ENCODE results near the gene ACSF3.
"Not testable (repeated sequence)": the region's sequence is repeated elsewhere in the genome, so short reads cannot be mapped to it uniquely, and the experiment has no call there.

ACSF3 gene

DNA sequence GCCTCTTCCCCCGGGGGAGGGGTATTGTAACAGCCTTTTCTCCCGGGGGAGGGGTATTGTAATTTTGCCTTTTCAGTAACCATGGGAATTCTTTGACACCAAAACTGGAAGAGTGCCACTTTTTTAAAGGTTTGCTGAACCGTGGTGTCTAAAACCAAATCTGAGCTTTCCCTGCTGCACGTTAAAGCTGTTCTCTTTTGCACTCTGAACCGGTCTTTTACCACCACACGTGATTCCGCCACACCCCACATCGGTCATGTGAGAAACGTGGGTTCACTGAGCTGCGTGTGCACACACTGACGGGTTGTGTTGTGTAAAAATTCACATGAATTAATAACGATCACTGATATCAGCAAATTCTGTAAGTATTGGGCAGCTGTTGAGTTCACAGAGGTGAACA is 9.2 kb upstream of the ACSF3 start:
- ATAC-seq (replicated peaks; ENCODE audit: extremely low read depth, poor library complexity, severe bottlenecking) (no peak), DNase-seq (ENCODE audit: low spot score in 2 of 2) (no peak)
- H3K27me3 Mint-ChIP-seq: peaks cover 28% of the 10 kb centered on the region
- no peaks in the 10 kb centered on the region for H3K9me3 Mint-ChIP-seq
- H3K36me3 Mint-ChIP-seq (ENCODE audit: insufficient read depth): no peaks in the 10 kb centered on the region
- no peak overlapping the region for H3K4me3 Mint-ChIP-seq
- H3K4me1 Mint-ChIP-seq: no peaks in the 10 kb centered on the region
- H3K27ac Mint-ChIP-seq (ENCODE audit: low read depth): no peak overlapping the region

DNA sequence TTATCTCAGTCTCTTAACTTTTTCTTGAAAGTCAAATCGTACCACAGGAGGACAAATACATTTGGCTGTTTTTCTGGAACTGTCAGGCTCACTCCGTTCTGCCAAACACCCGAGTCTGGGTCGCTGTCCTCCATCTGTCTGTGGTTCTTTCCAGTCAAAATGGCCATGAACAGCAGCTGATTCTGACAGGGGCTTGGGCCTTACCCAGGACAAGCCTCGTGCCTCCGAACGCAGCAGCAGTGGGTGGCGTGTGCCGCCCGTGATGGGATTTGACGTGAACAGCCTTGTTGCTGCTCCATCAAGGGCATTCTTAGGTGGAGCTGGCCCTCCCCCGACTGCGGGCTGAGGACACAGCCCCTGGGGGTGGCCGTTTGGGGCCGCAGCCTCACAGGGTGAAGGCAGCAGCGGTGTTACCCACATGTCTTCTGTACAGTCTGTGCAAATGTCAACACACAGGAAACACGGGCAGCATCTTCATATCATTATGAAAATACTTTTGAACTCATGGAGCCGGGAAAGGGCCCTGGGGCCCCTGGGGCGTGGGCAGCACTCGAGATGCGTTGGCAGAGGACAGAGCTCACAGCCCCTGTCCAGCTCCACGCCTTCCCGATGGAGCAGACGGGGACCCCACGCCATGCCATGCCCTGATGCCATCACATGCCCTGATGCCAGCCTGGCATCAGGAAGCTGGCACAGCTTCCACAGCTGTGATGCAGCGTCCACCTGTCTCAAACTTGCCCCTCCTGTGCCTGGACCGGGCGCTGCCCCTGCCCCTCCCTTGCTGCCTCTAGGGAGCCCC is 8.6 kb upstream of the ACSF3 start:
- no peak for DNase-seq (ENCODE audit: low spot score in 2 of 2)
- Mint-ChIP-seq H3K36me3 (ENCODE audit: insufficient read depth) (no peaks in the 10 kb centered on the region), H3K9me3 (no peaks in the 10 kb centered on the region), H3K4me1 (no peaks in the 10 kb centered on the region), H3K27me3 (peaks cover 34% of the 10 kb centered on the region), H3K27ac (ENCODE audit: low read depth) (no peak overlapping the region), H3K4me3 (no peak overlapping the region)
- no peak for ATAC-seq (replicated peaks; ENCODE audit: extremely low read depth, poor library complexity, severe bottlenecking)

DNA sequence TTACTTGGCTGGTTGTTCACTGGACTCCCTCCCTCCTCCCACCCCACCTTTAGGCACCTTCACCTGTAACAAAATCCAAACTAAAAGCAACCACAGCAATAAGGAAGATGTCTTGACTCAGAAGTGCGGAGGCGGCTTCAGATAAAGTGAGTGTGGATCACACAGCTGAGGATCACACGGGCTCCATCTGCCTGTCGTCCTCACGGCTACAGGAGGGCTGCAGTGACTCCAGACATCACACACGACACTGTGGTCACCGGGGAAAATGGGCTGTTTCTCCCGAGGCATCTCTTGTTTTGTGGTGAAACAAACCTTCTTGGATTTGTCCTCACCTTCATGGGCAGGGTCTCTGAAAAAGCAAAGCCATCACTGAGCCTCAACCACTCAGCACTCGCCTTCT is 7.9 kb upstream of the ACSF3 start:
- Mint-ChIP-seq H3K4me3 (no peak overlapping the region), H3K27me3 (peaks cover 41% of the 10 kb centered on the region), H3K4me1 (no peaks in the 10 kb centered on the region), H3K9me3 (no peaks in the 10 kb centered on the region), H3K36me3 (ENCODE audit: insufficient read depth) (no peaks in the 10 kb centered on the region), H3K27ac (ENCODE audit: low read depth) (no peak overlapping the region)
- no peak for ATAC-seq (replicated peaks; ENCODE audit: extremely low read depth, poor library complexity, severe bottlenecking)
- DNase-seq (ENCODE audit: low spot score in 2 of 2): no peak

GRCh38 chr16:89087922-89088497 is 5.6 kb upstream of the ACSF3 start:
- DNase-seq (ENCODE audit: low spot score in 2 of 2) (no peak), ATAC-seq (replicated peaks; ENCODE audit: extremely low read depth, poor library complexity, severe bottlenecking) (no peak)
- Mint-ChIP-seq H3K9me3 (no peaks in the 10 kb centered on the region), H3K27me3 (peaks cover 48% of the 10 kb centered on the region), H3K4me1 (no peaks in the 10 kb centered on the region), H3K27ac (ENCODE audit: low read depth) (no peak overlapping the region), H3K4me3 (no peak overlapping the region), H3K36me3 (ENCODE audit: insufficient read depth) (no peaks in the 10 kb centered on the region)

DNA sequence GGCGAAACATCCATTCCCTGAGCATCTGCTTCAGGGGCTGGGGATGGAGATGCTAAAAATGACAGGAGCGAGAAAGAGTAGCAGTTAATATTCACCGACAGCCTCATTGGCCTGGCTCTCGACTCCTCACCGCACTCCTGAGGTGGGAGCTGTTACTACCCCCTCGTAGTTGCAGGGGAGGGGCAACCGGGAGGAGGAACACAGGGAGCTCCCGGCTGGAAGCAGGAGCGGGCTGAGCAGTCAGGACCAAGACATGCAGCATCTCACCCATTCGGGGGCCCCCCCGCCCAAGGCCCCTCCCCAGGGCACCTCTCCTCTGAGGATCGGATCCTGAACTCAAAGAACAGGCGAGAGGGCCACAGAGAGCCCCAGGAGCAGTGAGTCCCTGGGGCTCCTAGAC is 4.5 kb upstream of the ACSF3 start:
- Mint-ChIP-seq H3K4me1 (peaks cover 2% of the 10 kb centered on the region), H3K9me3 (no peaks in the 10 kb centered on the region), H3K27ac (ENCODE audit: low read depth) (no peak overlapping the region), H3K36me3 (ENCODE audit: insufficient read depth) (no peaks in the 10 kb centered on the region), H3K4me3 (no peak overlapping the region), H3K27me3 (peaks cover 48% of the 10 kb centered on the region)
- DNase-seq (ENCODE audit: low spot score in 2 of 2) (no peak), ATAC-seq (replicated peaks; ENCODE audit: extremely low read depth, poor library complexity, severe bottlenecking) (no peak)

DNA sequence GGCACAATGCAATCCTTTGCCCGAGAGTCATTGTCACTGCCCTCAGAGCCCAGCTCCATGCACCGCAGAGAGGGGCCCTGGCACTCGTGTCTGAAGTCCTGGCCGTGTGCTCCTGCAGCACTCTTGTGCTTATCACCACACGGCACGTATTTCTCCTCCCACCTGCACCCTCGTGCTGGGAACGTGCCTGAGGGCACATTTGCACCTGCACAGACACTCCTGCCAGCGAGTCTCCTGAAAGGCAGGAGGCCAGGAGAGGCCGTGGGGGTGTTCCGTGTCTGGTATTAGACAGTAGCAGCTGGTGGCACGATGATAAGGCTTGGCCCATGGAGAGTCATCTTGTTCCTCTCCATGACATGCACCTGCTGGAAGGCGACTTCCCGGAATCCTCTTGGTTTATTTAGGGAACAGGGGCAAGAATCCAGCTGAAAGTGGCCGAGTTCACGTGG is 3.4 kb upstream of the ACSF3 start:
- DNase-seq (ENCODE audit: low spot score in 2 of 2): no peak
- Mint-ChIP-seq H3K4me3 (no peak overlapping the region), H3K27ac (ENCODE audit: low read depth) (no peak overlapping the region), H3K27me3 (peaks cover 48% of the 10 kb centered on the region), H3K4me1 (peaks cover 13% of the 10 kb centered on the region), H3K36me3 (ENCODE audit: insufficient read depth) (no peaks in the 10 kb centered on the region), H3K9me3 (no peaks in the 10 kb centered on the region)
- ATAC-seq (replicated peaks; ENCODE audit: extremely low read depth, poor library complexity, severe bottlenecking): no peak

- peaks cover 48% of the 10 kb centered on the region for H3K27me3 Mint-ChIP-seq
- H3K4me1 Mint-ChIP-seq: peaks cover 16% of the 10 kb centered on the region
- no peak overlapping the region for H3K27ac Mint-ChIP-seq (ENCODE audit: low read depth)
- DNase-seq (ENCODE audit: low spot score in 2 of 2) (no peak), ATAC-seq (replicated peaks; ENCODE audit: extremely low read depth, poor library complexity, severe bottlenecking) (no peak)
- H3K4me3 Mint-ChIP-seq: no peak overlapping the region
- no peaks in the 10 kb centered on the region for H3K9me3 Mint-ChIP-seq
- H3K36me3 Mint-ChIP-seq (ENCODE audit: insufficient read depth): no peaks in the 10 kb centered on the region
These were observed 2.8 kb upstream of the ACSF3 start for GRCh38 chr16:89090669-89091426.

DNA sequence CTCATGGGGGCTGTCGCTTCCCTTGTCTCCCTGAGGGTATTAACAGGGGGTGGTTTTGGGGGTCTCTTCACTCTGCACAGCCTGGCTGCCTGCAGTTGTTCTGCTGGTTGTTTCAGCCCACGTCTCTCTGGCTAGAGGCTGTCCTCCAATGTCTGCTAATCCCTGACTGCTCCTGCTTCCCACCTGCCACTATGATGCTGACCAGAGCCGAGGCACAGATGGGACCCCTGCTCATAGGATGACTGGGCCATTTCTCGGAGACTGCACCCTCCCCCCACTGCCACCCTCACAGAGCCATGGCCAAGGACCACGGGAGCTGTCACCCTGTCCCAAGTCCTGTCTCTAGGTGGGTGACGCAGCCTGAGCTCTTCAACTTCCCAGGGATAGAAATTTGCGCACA is 1.6 kb upstream of the ACSF3 start:
- ATAC-seq (replicated peaks; ENCODE audit: extremely low read depth, poor library complexity, severe bottlenecking): no peak
- Mint-ChIP-seq H3K9me3 (no peaks in the 10 kb centered on the region), H3K4me3 (peak overlapping the region; percentile 33), H3K27ac (ENCODE audit: low read depth) (no peak overlapping the region), H3K4me1 (peaks cover 28% of the 10 kb centered on the region), H3K27me3 (peaks cover 38% of the 10 kb centered on the region), H3K36me3 (ENCODE audit: insufficient read depth) (peaks cover 4% of the 10 kb centered on the region)
- no peak for DNase-seq (ENCODE audit: low spot score in 2 of 2)

- Mint-ChIP-seq H3K4me3 (peak overlapping the region; percentile 92), H3K27ac (ENCODE audit: low read depth) (peak overlapping the region; percentile 82), H3K4me1 (peaks cover 40% of the 10 kb centered on the region), H3K27me3 (peaks cover 26% of the 10 kb centered on the region)
- not testable (repeated sequence) for H3K36me3 Mint-ChIP-seq (ENCODE audit: insufficient read depth); H3K9me3 Mint-ChIP-seq; DNase-seq (ENCODE audit: low spot score in 2 of 2); ATAC-seq (replicated peaks; ENCODE audit: extremely low read depth, poor library complexity, severe bottlenecking)
These were observed 425 bp upstream of the ACSF3 start for GRCh38 chr16:89093252-89093601.

- H3K9me3 Mint-ChIP-seq: no peaks in the 10 kb centered on the region
- ATAC-seq (replicated peaks; ENCODE audit: extremely low read depth, poor library complexity, severe bottlenecking) (no peak), DNase-seq (ENCODE audit: low spot score in 2 of 2) (no peak)
- H3K27ac Mint-ChIP-seq (ENCODE audit: low read depth): peak overlapping the region; percentile 90
- peaks cover 20% of the 10 kb centered on the region for H3K27me3 Mint-ChIP-seq
- peaks cover 7% of the 10 kb centered on the region for H3K36me3 Mint-ChIP-seq (ENCODE audit: insufficient read depth)
- peaks cover 48% of the 10 kb centered on the region for H3K4me1 Mint-ChIP-seq
- H3K4me3 Mint-ChIP-seq: peak overlapping the region; percentile 92
These were observed 714 bp downstream of the ACSF3 start for GRCh38 chr16:89094252-89094879.

DNA sequence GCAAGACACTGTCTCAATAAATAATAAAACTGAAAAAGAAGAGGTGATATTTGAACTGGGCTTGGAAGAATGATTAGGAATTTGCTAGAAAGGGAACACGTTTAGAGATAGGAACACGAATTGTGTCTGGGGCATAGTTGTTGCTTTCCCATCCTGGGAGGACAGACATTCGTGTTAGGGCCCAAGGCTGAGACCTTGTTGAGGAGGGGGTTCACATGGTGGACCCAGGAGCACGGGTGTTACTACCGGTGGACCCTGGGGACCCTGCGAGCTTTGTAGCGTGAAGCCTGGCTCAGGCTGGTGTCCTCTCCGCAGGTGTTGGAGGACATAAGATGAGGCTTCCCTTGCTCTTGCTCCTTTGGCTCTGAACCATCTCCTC is 1.2 kb downstream of the ACSF3 start:
- peak overlapping the region; percentile 90 for H3K27ac Mint-ChIP-seq (ENCODE audit: low read depth)
- no peak for DNase-seq (ENCODE audit: low spot score in 2 of 2)
- no peak for ATAC-seq (replicated peaks; ENCODE audit: extremely low read depth, poor library complexity, severe bottlenecking)
- H3K36me3 Mint-ChIP-seq (ENCODE audit: insufficient read depth): peaks cover 10% of the 10 kb centered on the region
- peak overlapping the region; percentile 92 for H3K4me3 Mint-ChIP-seq
- no peaks in the 10 kb centered on the region for H3K9me3 Mint-ChIP-seq
- peaks cover 53% of the 10 kb centered on the region for H3K4me1 Mint-ChIP-seq
- H3K27me3 Mint-ChIP-seq: peaks cover 15% of the 10 kb centered on the region

GRCh38 chr16:89095491-89095951 is 1.9 kb downstream of the ACSF3 start:
- Mint-ChIP-seq H3K4me3 (peak overlapping the region; percentile 92), H3K36me3 (ENCODE audit: insufficient read depth) (peaks cover 14% of the 10 kb centered on the region), H3K9me3 (no peaks in the 10 kb centered on the region), H3K27ac (ENCODE audit: low read depth) (peak overlapping the region; percentile 95), H3K27me3 (peaks cover 9% of the 10 kb centered on the region), H3K4me1 (peaks cover 54% of the 10 kb centered on the region)
- no peak for DNase-seq (ENCODE audit: low spot score in 2 of 2)
- no peak for ATAC-seq (replicated peaks; ENCODE audit: extremely low read depth, poor library complexity, severe bottlenecking)
